Muscle of leg (tissue), 16 donors: ENCODE data around the gene RASSF7. TPM values are rescaled to one million over a fixed set of nuclear protein-coding genes. Genes with fewer than 3 reads are reported as not detected.
"Not testable (repeated sequence)": the region's sequence is repeated elsewhere in the genome, so short reads cannot be mapped to it uniquely, and the experiment has no call there.

Source experiments
- DNase-seq: peaks from one replicate; pipeline ENCODE4 v3.0.0; 2013
- H3K27ac ChIP-seq: one replicate; pipeline ENCODE4 v1.5.1; 2013; ENCODE audit warnings: mild to moderate bottlenecking, low read length, control low read depth
- H3K27me3 ChIP-seq: one replicate; pipeline ENCODE4 v1.6.1; 2013; ENCODE audit warnings: low read length; ENCODE audit not compliant: control insufficient read depth, insufficient read depth
- H3K36me3 ChIP-seq: one replicate; pipeline ENCODE4 v1.6.1; 2013; ENCODE audit warnings: low read length; ENCODE audit not compliant: control insufficient read depth, insufficient read depth
- H3K4me1 ChIP-seq: one replicate; pipeline ENCODE4 v1.6.1; 2013; ENCODE audit warnings: low read length; ENCODE audit not compliant: control insufficient read depth, insufficient read depth
- H3K4me3 ChIP-seq: one replicate; pipeline ENCODE4 v1.5.1; 2013; ENCODE audit warnings: low read length, control low read depth
- H3K9me3 ChIP-seq: replicated peaks from 2 replicates; pipeline ENCODE4 v1.6.1; 2013; ENCODE audit warnings: low read depth, low read length; ENCODE audit not compliant: control insufficient read depth
- WGBS: methylation state at CpG from one replicate; pipeline ENCODE4 v1.1.5; 2013; ENCODE audit warnings: missing lambda C conversion rate; ENCODE audit not compliant: insufficient coverage; 5-methylcytosine and 5-hydroxymethylcytosine counted together
- long read RNA-seq, 11 donors: transcript quantifications; one replicate each; lab custom pipeline, GENCODE V29; 2026
- polyA plus RNA-seq, 8 donors: library from polyadenylated mRNA; unstranded; fragments of 120-200 nt; gene quantifications; one replicate each; pipeline versions ENCODE4 v1.2.1 to v1.2.3, GENCODE V29; 2013; ENCODE audit warnings: inconsistent platforms in 1 of 8, low replicate concordance in 1 of 8; ENCODE audit not compliant: insufficient read length in 8 of 8, insufficient read depth in 1 of 8
- total RNA-seq: library from RNA; stranded (reverse); fragments of 120-200 nt; gene quantifications from one replicate; pipeline ENCODE4 v1.2.4, GENCODE V29; 2013

Gene RASSF7
- 2.3 TPM for total RNA-seq
- polyA plus RNA-seq: 1 to 10 TPM; 2.3 to 4.4 (median 2.6) TPM
- long read RNA-seq, donor 1, partial matches to known transcripts: 0 of 2 reads
- long read RNA-seq, donor 1, other reads (novel, unspliced or antisense): 0 of 2 reads
- long read RNA-seq, donor 2: 0 reads
- long read RNA-seq, donor 3, partial matches to known transcripts: 0 of 10 reads
- long read RNA-seq, donor 3, other reads (novel, unspliced or antisense): 7 of 10 reads
- long read RNA-seq, donor 4, partial matches to known transcripts: 0 of 1 reads
- long read RNA-seq, donor 4, other reads (novel, unspliced or antisense): 0 of 1 reads
- long read RNA-seq, donor 5: 0 reads
- long read RNA-seq, donor 6, partial matches to known transcripts: 0 of 2 reads
- long read RNA-seq, donor 6, other reads (novel, unspliced or antisense): 0 of 2 reads
- long read RNA-seq, donor 7: 0 reads
- long read RNA-seq, donor 8: 0 reads
- long read RNA-seq, donor 9: 0 reads
- long read RNA-seq, donor 10: 0 reads
- long read RNA-seq, donor 11, partial matches to known transcripts: 0 of 1 reads
- long read RNA-seq, donor 11, other reads (novel, unspliced or antisense): 0 of 1 reads

- Histone ChIP-seq H3K9me3 (no peaks in the 10 kb centered on the region), H3K27me3 (peaks cover 57% of the 10 kb centered on the region), H3K4me1 (peaks cover 20% of the 10 kb centered on the region), H3K27ac (no peak within 1 kb of the TSS), H3K36me3 (no peaks in the 10 kb centered on the region), H3K4me3 (peak within 1 kb of the TSS; percentile 56)
- WGBS: under 1% methylated on average over 71 of the region's 95 CpGs
- DNase-seq: peak; percentile 88
Measured at GRCh38 chr11:560305-561147, at the start of gene RASSF7, which contains the start of gene LMNTD2. Gene RASSF7 (plus strand): TSS chr11:560970. CDS start chr11:561769, 799 bp downstream. Gene LMNTD2 (minus strand): TSS chr11:560738. CDS start chr11:560716, 22 bp downstream.

GRCh38 chr11:512761-513595 is 47.8 kb upstream of the RASSF7 start:
- DNase-seq: peak; percentile 3
- WGBS: 92% methylated on average over 25 of the region's 29 CpGs
- Histone ChIP-seq H3K9me3 (no peaks in the 10 kb centered on the region), H3K36me3 (peaks cover 42% of the 10 kb centered on the region), H3K27me3 (no peaks in the 10 kb centered on the region), H3K4me3 (no peak overlapping the region), H3K27ac (no peak overlapping the region), H3K4me1 (peaks cover 3% of the 10 kb centered on the region)

DNA sequence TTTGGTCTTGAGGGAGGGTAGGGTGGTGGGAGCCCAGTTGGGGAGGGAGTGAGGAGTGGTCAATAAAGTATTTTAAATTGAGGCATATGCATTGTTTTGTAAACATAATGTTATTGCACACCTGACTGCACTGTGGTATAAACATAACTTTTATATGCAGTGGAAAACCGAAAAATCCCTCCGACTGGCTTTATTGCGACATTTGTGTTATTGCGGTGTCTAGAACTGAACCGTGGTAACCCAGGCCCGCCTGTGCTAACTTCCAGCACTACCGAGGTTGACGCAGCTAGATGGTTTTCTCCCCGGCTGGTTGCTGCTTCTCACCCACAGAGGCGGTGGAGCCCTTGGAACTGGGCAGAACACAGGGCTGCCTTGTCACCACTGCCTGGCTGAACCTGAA is 46.2 kb upstream of the RASSF7 start:
- Histone ChIP-seq H3K9me3 (no peaks in the 10 kb centered on the region), H3K4me1 (peaks cover 6% of the 10 kb centered on the region), H3K36me3 (peaks cover 32% of the 10 kb centered on the region), H3K27ac (no peak overlapping the region), H3K27me3 (no peaks in the 10 kb centered on the region), H3K4me3 (no peak overlapping the region)
- no peak for DNase-seq
- 93% methylated on average over 9 of the region's 10 CpGs for WGBS

- H3K27me3 ChIP-seq: no peaks in the 10 kb centered on the region
- H3K4me1 ChIP-seq: peaks cover 6% of the 10 kb centered on the region
- no peak overlapping the region for H3K4me3 ChIP-seq
- H3K36me3 ChIP-seq: peaks cover 28% of the 10 kb centered on the region
- no peaks in the 10 kb centered on the region for H3K9me3 ChIP-seq
- 93% methylated on average over 3 of the region's 6 CpGs for WGBS
- DNase-seq: no peak
- no peak overlapping the region for H3K27ac ChIP-seq
Measured at GRCh38 chr11:515131-515530, 45.6 kb upstream of the RASSF7 start.

GRCh38 chr11:516400-516799 is 44.4 kb upstream of the RASSF7 start:
- Histone ChIP-seq H3K27me3 (no peaks in the 10 kb centered on the region), H3K4me3 (no peak overlapping the region), H3K9me3 (no peaks in the 10 kb centered on the region), H3K36me3 (peaks cover 19% of the 10 kb centered on the region), H3K4me1 (peaks cover 6% of the 10 kb centered on the region), H3K27ac (no peak overlapping the region)
- WGBS: no CpG with 5 or more reads among the region's 4 CpGs
- DNase-seq: no peak

DNA sequence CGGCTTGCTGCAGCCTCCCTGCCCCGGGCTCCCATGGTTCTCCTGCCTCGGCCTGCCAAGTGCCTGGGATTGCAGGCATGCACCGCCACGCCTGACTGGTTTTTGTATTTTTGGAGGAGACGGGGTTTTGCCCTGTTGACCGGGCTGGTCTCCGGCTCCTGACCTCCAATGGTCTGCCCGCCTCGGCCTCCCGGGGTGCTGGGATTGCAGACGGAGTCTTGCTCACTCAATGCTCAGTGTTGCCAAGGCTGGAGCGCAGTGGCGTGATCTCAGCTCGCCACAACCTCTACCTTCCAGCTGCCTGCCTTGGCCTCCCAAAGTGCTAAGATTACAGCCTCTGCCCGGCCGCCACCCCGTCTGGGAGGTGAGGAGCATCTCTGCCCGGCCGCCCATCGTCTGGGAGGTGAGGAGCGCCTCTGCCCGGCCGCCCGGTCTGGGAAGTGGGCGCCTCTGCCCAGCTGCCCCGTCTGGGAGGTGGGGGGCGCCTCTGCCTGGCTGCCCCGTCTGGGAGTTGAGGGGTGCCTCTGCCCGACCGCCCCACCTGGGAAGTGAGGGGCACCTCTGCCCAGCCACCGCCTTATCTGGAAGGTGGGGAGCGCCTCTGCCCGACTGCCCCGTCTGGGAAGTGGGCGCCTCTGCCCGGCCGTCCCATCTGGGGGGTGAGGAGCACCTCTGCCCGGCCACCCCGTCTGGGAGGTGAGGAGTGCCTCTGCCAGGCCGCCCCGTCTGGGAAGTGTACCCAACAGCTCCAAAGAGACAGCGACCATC is 43.7 kb upstream of the RASSF7 start:
- H3K27ac ChIP-seq, H3K4me1 ChIP-seq, H3K9me3 ChIP-seq, H3K27me3 ChIP-seq, H3K4me3 ChIP-seq: not testable (repeated sequence)
- peaks cover 15% of the 10 kb centered on the region for H3K36me3 ChIP-seq
- DNase-seq: peak; percentile 2
- 98% methylated on average over 28 of the region's 43 CpGs for WGBS

- H3K36me3 ChIP-seq: peaks cover 8% of the 10 kb centered on the region
- peak; percentile 89 for DNase-seq
- peak overlapping the region; percentile 32 for H3K4me3 ChIP-seq
- H3K27me3 ChIP-seq: no peaks in the 10 kb centered on the region
- WGBS: under 1% methylated on average over 59 of the region's 74 CpGs
- H3K9me3 ChIP-seq: no peaks in the 10 kb centered on the region
- peaks cover 6% of the 10 kb centered on the region for H3K4me1 ChIP-seq
- peak overlapping the region; percentile 77 for H3K27ac ChIP-seq
Measured at GRCh38 chr11:518463-519202, 42.1 kb upstream of the RASSF7 start.

GRCh38 chr11:520428-521176 is 40.2 kb upstream of the RASSF7 start:
- peaks cover 6% of the 10 kb centered on the region for H3K4me1 ChIP-seq
- WGBS: 91% methylated on average over 36 of the region's 39 CpGs
- no peaks in the 10 kb centered on the region for H3K36me3 ChIP-seq
- no peak overlapping the region for H3K27ac ChIP-seq
- H3K4me3 ChIP-seq: no peak overlapping the region
- H3K27me3 ChIP-seq: no peaks in the 10 kb centered on the region
- no peaks in the 10 kb centered on the region for H3K9me3 ChIP-seq
- no peak for DNase-seq
